Kidney (tissue), 14 donors: ENCODE measurements around the gene RABGAP1. TPM values are rescaled to one million over a fixed set of nuclear protein-coding genes. Genes with fewer than 3 reads are reported as not detected.

ENCODE experiments used
- DNase-seq, 5 donors: peaks; one replicate each; pipeline ENCODE4 v3.0.0-alpha.2; 2013 to 2020
- FAIRE-seq: peaks from 2 replicates; lab custom pipeline; 2012; peaks lifted over from hg19 to GRCh38; lab: Jason Lieb, UNC
- H3K27ac ChIP-seq, 2 donors: one replicate each; pipeline ENCODE4 v1.7.0; 2013; ENCODE audit warnings: low read depth in 2 of 2, low read length in 2 of 2, inconsistent platforms in 1 of 2
- H3K27me3 ChIP-seq: one replicate; pipeline ENCODE4 v1.7.1; 2013; ENCODE audit warnings: low read length, inconsistent platforms; ENCODE audit not compliant: control insufficient read depth, insufficient read depth
- H3K36me3 ChIP-seq, 3 donors: one replicate each; pipeline versions ENCODE4 v1.7.0 to v1.7.1; 2013; ENCODE audit warnings: low read length in 3 of 3, control low read depth in 1 of 3, inconsistent platforms in 1 of 3; ENCODE audit not compliant: insufficient read depth in 3 of 3, control insufficient read depth in 2 of 3
- H3K4me1 ChIP-seq, 3 donors: one replicate each; pipeline versions ENCODE4 v1.7.0 to v1.7.1; 2013; ENCODE audit warnings: low read length in 3 of 3, inconsistent platforms in 1 of 3, low read depth in 1 of 3; ENCODE audit not compliant: control insufficient read depth in 2 of 3, insufficient read depth in 2 of 3
- H3K4me3 ChIP-seq, 3 donors: one replicate each; pipeline versions ENCODE4 v1.7.0 to v1.8.1; 2013; ENCODE audit warnings: low read length in 3 of 3, control low read depth in 1 of 3, inconsistent platforms in 1 of 3
- H3K9ac ChIP-seq, 3 donors: one replicate each; pipeline versions ENCODE4 v1.7.0 to v1.7.1; 2013; ENCODE audit warnings: low read length in 3 of 3, control low read depth in 1 of 3, inconsistent platforms in 1 of 3
- H3K9me3 ChIP-seq, 3 donors: one replicate each; pipeline versions ENCODE4 v1.7.0 to v1.7.1; 2013; ENCODE audit warnings: low read length in 3 of 3, control low read depth in 1 of 3, inconsistent platforms in 1 of 3; ENCODE audit not compliant: control insufficient read depth in 2 of 3, insufficient read depth in 1 of 3
- intact Hi-C: fragments of 100-400 bp; cut with DNase I; formaldehyde crosslinking; loops from one replicate; pipeline ENCODE4 v1.11.1; 2022
- polyA plus RNA-seq: library from polyadenylated mRNA; stranded (reverse); fragments of 350-450 nt; fragmentation: Illumina TruSeq; extraction: RNeasy Lipid Tissue Mini Kit (QIAGEN cat#74804); gene quantifications from one replicate; pipeline ENCODE4 v1.2.3, GENCODE V29; 2014; ENCODE audit warnings: low read depth, low replicate concordance; ENCODE audit not compliant: insufficient read depth
- total RNA-seq: library from RNA; stranded (reverse); fragmentation: NEBNext Ultra II Directional; extraction: Animal tissue kit (Norgen Biotek cat#: 25700); gene quantifications from one replicate; pipeline ENCODE4 v1.2.1, GENCODE V29; 2021
- TF ChIP-seq, protein P1 (sequence below): IDR thresholded peaks from 3 replicates; pipeline ENCODE4 v1.5.1; 2012; ENCODE audit warnings: mild to moderate bottlenecking, moderate library complexity, borderline replicate concordance; ENCODE audit not compliant: insufficient read depth; ENCODE audit errors: extremely low read depth
- donor health status: control.
- donor health status: control.
- donor health status: control.
- donor health status: control.
- donor health status: control.
- donor health status: DM: yes; HTN: yes; CAD: no.
- donor health status: Normal renal cell carcinoma (clear cell type).

The RABGAP1 gene
- total and polyA plus RNA-seq, 2 donors from 2014 or later, result 13.7 to 61.1 TPM

DNA sequence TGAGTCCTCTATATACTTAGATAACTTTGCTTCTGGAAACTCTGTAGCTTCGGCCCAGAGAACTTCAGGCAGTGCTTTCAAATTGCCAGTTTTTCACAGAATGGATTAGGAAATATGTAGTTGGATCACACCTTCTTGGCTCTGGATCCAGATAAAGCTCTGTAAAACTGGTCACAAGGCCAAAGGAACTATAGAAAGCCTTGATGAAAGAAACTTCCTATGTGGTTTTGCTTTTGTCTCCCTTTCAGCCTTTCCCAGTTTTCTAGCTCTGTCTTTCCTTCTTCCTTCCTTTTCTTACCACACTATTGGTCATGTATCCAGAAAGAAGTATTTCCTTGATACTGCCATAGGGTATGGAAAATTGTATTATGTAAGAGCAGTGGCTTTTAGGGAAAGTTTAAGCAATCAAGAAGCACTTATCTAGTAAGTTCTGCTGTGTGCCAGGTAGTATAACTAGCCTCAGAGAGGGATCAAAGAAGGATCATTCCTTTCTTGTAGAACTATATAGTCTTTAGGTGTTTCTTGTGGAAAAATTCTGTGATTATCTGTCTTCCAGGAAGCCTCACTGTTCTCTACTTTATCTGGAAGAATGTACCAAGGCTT lies 98.9 kb downstream of the RABGAP1 start:
- no peak for DNase-seq
- no peak for FAIRE-seq
- intact Hi-C loops, result no loop called here
- Histone ChIP-seq H3K4me3 (no peak overlapping the region), H3K36me3 (peaks cover 2 to 7% (median 7%) of the 10 kb centered on the region in 3 donors), H3K27me3 (no peaks in the 10 kb centered on the region), H3K27ac (no peak overlapping the region), H3K9me3 (no peaks in the 10 kb centered on the region), H3K4me1 (peaks cover 0 to 3% (median 0%) of the 10 kb centered on the region in 3 donors), H3K9ac (no peak overlapping the region)
- TF ChIP-seq, protein P1, sequence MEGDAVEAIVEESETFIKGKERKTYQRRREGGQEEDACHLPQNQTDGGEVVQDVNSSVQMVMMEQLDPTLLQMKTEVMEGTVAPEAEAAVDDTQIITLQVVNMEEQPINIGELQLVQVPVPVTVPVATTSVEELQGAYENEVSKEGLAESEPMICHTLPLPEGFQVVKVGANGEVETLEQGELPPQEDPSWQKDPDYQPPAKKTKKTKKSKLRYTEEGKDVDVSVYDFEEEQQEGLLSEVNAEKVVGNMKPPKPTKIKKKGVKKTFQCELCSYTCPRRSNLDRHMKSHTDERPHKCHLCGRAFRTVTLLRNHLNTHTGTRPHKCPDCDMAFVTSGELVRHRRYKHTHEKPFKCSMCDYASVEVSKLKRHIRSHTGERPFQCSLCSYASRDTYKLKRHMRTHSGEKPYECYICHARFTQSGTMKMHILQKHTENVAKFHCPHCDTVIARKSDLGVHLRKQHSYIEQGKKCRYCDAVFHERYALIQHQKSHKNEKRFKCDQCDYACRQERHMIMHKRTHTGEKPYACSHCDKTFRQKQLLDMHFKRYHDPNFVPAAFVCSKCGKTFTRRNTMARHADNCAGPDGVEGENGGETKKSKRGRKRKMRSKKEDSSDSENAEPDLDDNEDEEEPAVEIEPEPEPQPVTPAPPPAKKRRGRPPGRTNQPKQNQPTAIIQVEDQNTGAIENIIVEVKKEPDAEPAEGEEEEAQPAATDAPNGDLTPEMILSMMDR, result no peak

DNA sequence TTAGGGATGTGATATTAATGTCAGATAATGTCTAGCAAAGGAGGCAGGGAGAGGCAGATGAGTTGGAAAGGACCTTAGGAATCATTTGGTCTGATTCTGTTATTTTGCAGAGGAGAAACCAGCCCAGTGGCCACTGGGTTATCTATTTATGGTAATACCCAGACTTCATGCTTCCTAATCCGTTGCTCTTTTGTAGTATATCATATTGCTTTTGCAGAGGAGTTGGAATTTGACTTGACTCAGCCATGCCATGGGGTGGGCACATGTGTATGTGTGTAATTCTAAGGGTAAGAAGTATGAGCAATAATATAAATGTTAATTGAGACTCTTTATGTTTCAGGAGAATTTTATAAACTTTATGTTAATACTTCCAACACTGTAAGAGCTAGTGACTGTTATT lies 100.0 kb downstream of the RABGAP1 start:
- intact Hi-C loops, result no loop called here
- no peak overlapping the region for H3K9ac ChIP-seq
- no peak overlapping the region for H3K27ac ChIP-seq
- H3K4me1 ChIP-seq, result peaks cover 0 to 8% (median 0%) of the 10 kb centered on the region in 3 donors
- DNase-seq (no peak), FAIRE-seq (no peak)
- H3K27me3 ChIP-seq, result no peaks in the 10 kb centered on the region
- no peak overlapping the region for H3K4me3 ChIP-seq
- peaks cover 0 to 2% (median 2%) of the 10 kb centered on the region in 3 donors for H3K36me3 ChIP-seq
- H3K9me3 ChIP-seq, result no peaks in the 10 kb centered on the region
- TF ChIP-seq, protein P1, result no peak

DNA sequence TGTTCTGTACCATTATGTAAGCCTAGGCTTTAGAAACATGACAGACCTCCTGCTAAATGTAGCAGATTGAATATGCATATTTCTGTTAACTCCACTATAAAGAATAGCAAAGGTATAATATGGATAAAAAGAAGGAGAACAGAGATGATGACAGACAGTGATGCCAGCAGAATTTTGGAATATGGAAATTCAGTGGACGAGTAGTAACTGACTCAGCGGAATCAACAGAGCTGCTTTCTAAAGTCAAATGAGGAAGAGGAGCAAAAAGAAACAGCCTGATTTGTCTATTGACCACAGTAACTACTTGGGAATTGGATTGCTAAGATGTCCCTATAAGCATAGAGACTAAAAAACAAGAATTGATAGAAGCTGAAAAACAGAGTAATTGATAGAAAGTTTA lies 100.7 kb downstream of the RABGAP1 start:
- no peaks in the 10 kb centered on the region for H3K9me3 ChIP-seq
- FAIRE-seq (no peak), DNase-seq (no peak)
- H3K27me3 ChIP-seq, result no peaks in the 10 kb centered on the region
- H3K4me3 ChIP-seq, result no peak overlapping the region
- TF ChIP-seq, protein P1, result no peak
- H3K9ac ChIP-seq, result no peak overlapping the region
- intact Hi-C loops, result no loop called here
- peaks cover 0 to 12% (median 0%) of the 10 kb centered on the region in 3 donors for H3K4me1 ChIP-seq
- peaks cover 0 to 2% (median 2%) of the 10 kb centered on the region in 3 donors for H3K36me3 ChIP-seq
- H3K27ac ChIP-seq, result no peak overlapping the region
